SK-N-SH (cell line): ENCODE measurements around the gene MAP3K8. TPM values are rescaled to one million over a fixed set of nuclear protein-coding genes. Genes with fewer than 3 reads are reported as not detected.

Experiments used
- CTCF ChIA-PET: fragments of 300-600, 350-600 bp; formaldehyde crosslinking; extraction: SDS; loops from one replicate; lab custom pipeline; 2021; lab: Yijun Ruan, JAX
- POLR2A ChIA-PET: fragments of 350-600 bp; sonication (Branson Sonifier 250); formaldehyde crosslinking; extraction: SDS; loops from one replicate; lab custom pipeline; 2020; ENCODE audit warnings: antibody characterized with exemption, inconsistent platforms; lab: Yijun Ruan, JAX
- DNase-seq: peaks from one replicate; pipeline ENCODE4 v3.0.0; 2012
- H2AFZ ChIP-seq: fragments of 200-600 bp; sonication (generic); 2 replicates; pipeline ENCODE4 v1.8.1; 2016; ENCODE audit warnings: antibody characterized with exemption, mild to moderate bottlenecking, low read depth
- H3F3A ChIP-seq: fragments of 200-600 bp; sonication (generic); replicated peaks from 2 replicates; pipeline ENCODE3; 2016; ENCODE audit warnings: antibody characterized with exemption, mild to moderate bottlenecking; ENCODE audit not compliant: insufficient read depth
- H3K27ac ChIP-seq, 2 experiments: fragments of 200-500 bp in 1 of 2; fragments of 200-600 bp in 1 of 2; sonication (Bioruptor generic) in 1 of 2; sonication (generic), shearing (Covaris generic) in 1 of 2; 2 replicates each; pipeline versions ENCODE4 v1.5.1 to v1.6.1; 2014 to 2016; ENCODE audit warnings: low read depth in 2 of 2, inconsistent platforms in 1 of 2, low read length in 1 of 2, mild to moderate bottlenecking in 1 of 2, mixed read lengths in 1 of 2
- H3K27me3 ChIP-seq: fragments of 200-600 bp; sonication (generic), shearing (Covaris generic); 2 replicates; pipeline ENCODE4 v1.6.1; 2016; ENCODE audit warnings: mixed run types; ENCODE audit not compliant: insufficient read depth
- H3K36me3 ChIP-seq, 2 experiments: fragments of 200-500 bp in 1 of 2; fragments of 200-600 bp in 1 of 2; sonication (Bioruptor generic) in 1 of 2; sonication (generic) in 1 of 2; replicated peaks in 1 of 2; 2 replicates each; pipeline versions ENCODE3 to v1.5.1; 2014 to 2016; ENCODE audit warnings: low read length in 1 of 2, mild to moderate bottlenecking in 1 of 2; ENCODE audit not compliant: insufficient read depth in 2 of 2, control insufficient read depth in 1 of 2
- H3K4me1 ChIP-seq, 2 experiments: fragments of 200-500 bp in 1 of 2; fragments of 200-600 bp in 1 of 2; sonication (Bioruptor generic) in 1 of 2; sonication (generic), shearing (Covaris generic) in 1 of 2; 2 replicates each; pipeline versions ENCODE4 v1.5.1 to v1.6.1; 2014 to 2016; ENCODE audit warnings: low read depth in 1 of 2, low read length in 1 of 2, mixed run types in 1 of 2; ENCODE audit not compliant: insufficient read depth in 2 of 2, control insufficient read depth in 1 of 2
- H3K4me2 ChIP-seq: fragments of 200-600 bp; sonication (generic), shearing (Covaris generic); 2 replicates; pipeline ENCODE4 v1.6.1; 2017; ENCODE audit warnings: mixed run types
- H3K4me3 ChIP-seq, 2 experiments: fragments of 200-500 bp in 1 of 2; fragments of 200-600 bp in 1 of 2; sonication (Bioruptor generic) in 1 of 2; sonication (generic), shearing (Covaris generic) in 1 of 2; 2 replicates each; pipeline versions ENCODE4 v1.5.1 to v1.8.1; 2014 to 2016; ENCODE audit warnings: low read depth in 2 of 2, inconsistent platforms in 1 of 2, low read length in 1 of 2, mild to moderate bottlenecking in 1 of 2, mixed read lengths in 1 of 2, moderate library complexity in 1 of 2
- H3K79me2 ChIP-seq: fragments of 200-600 bp; sonication (generic); 2 replicates; pipeline ENCODE4 v1.8.1; 2017; ENCODE audit warnings: mild to moderate bottlenecking; ENCODE audit not compliant: insufficient read depth
- H3K9ac ChIP-seq: fragments of 200-600 bp; sonication (generic); 2 replicates; pipeline ENCODE4 v1.6.1; 2017; ENCODE audit warnings: mixed run types
- H3K9me2 ChIP-seq: fragments of 200-600 bp; sonication (generic); 2 replicates; pipeline ENCODE4 v1.6.1; 2017; ENCODE audit warnings: mixed run types
- H3K9me3 ChIP-seq: fragments of 200-600 bp; sonication (generic); 2 replicates; pipeline ENCODE4 v1.6.1; 2017; ENCODE audit warnings: mixed run types, mild to moderate bottlenecking, moderate library complexity
- H4K20me1 ChIP-seq: fragments of 200-600 bp; sonication (generic); 2 replicates; pipeline ENCODE4 v1.6.1; 2017; ENCODE audit warnings: mild to moderate bottlenecking, mixed run types; ENCODE audit not compliant: insufficient read depth
- CHD2 ChIP-seq: fragments of 150-350 bp; IDR thresholded peaks from 2 replicates; pipeline ENCODE4 v1.6.1; 2018; ENCODE audit warnings: low read length; ENCODE audit not compliant: partially characterized antibody
- ELF1 ChIP-seq: IDR thresholded peaks from 2 replicates; pipeline ENCODE4 v1.4.0; 2012
- EZH2phosphoT487 ChIP-seq: fragments of 200-600 bp; sonication (generic); IDR thresholded peaks from 2 replicates; pipeline ENCODE4 v1.6.1; 2017; ENCODE audit warnings: low read depth, mixed run types, mild to moderate bottlenecking, antibody characterized with exemption, moderate library complexity, borderline replicate concordance
- FOSL2 ChIP-seq: IDR thresholded peaks from 2 replicates; pipeline ENCODE4 v1.4.0; 2012; ENCODE audit warnings: low read depth, mild to moderate bottlenecking, moderate library complexity, borderline replicate concordance
- FOXJ3 ChIP-seq: sonication (generic); formaldehyde crosslinking; IDR thresholded peaks from 2 replicates; pipeline ENCODE4 v1.5.1; 2020; ENCODE audit warnings: mild to moderate bottlenecking, missing genetic modification reagents
- GABPA ChIP-seq: IDR thresholded peaks from 2 replicates; pipeline ENCODE4 v1.4.0; 2012; ENCODE audit warnings: low read depth, mild to moderate bottlenecking
- IRF3 ChIP-seq: fragments of 150-350 bp; IDR thresholded peaks from 2 replicates; pipeline ENCODE4 v1.6.1; 2016; ENCODE audit warnings: mild to moderate bottlenecking, low read depth, low read length
- JUND ChIP-seq: IDR thresholded peaks from 2 replicates; pipeline ENCODE4 v1.4.0; 2012
- MAX ChIP-seq: IDR thresholded peaks from 2 replicates; pipeline ENCODE4 v1.4.0; 2012; ENCODE audit warnings: low read depth
- POLR2AphosphoS5 ChIP-seq: IDR thresholded peaks from 2 replicates; pipeline ENCODE4 v1.6.1; 2012; ENCODE audit warnings: low read depth, low read length
- RAD21 ChIP-seq: IDR thresholded peaks from 2 replicates; pipeline ENCODE4 v1.6.1; 2012; ENCODE audit warnings: mild to moderate bottlenecking, low read length
- RCOR1 ChIP-seq: fragments of 150-350 bp; IDR thresholded peaks from 2 replicates; pipeline ENCODE4 v1.6.1; 2017; ENCODE audit warnings: antibody characterized with exemption, low read length
- RFX5 ChIP-seq: IDR thresholded peaks from 2 replicates; pipeline ENCODE4 v1.6.1; 2012; ENCODE audit warnings: mild to moderate bottlenecking, improper control_type of control experiment, low read length
- RXRA ChIP-seq: IDR thresholded peaks from 2 replicates; pipeline ENCODE4 v1.4.0; 2012; ENCODE audit warnings: low read depth, mild to moderate bottlenecking, borderline replicate concordance
- SIN3A ChIP-seq: IDR thresholded peaks from 2 replicates; pipeline ENCODE4 v1.6.1; 2012; ENCODE audit warnings: low read depth, mild to moderate bottlenecking, low read length, moderate library complexity, borderline replicate concordance
- SMC3 ChIP-seq: IDR thresholded peaks from 2 replicates; pipeline ENCODE4 v1.6.1; 2012; ENCODE audit warnings: low read depth, low read length, improper control_type of control experiment
- USF1 ChIP-seq: IDR thresholded peaks from 2 replicates; pipeline ENCODE4 v1.4.0; 2012; ENCODE audit warnings: low read depth, borderline replicate concordance
- WGBS: methylation state at CpG from one replicate; pipeline ENCODE4 v1.1.6; 2017; ENCODE audit warnings: low lambda C conversion rate; 5-methylcytosine and 5-hydroxymethylcytosine counted together
- polyA plus RNA-seq, 3 experiments: library from polyadenylated mRNA; depleted of rRNA; stranded (reverse); fragments of >200 nt; gene quantifications; 2 replicates each; pipeline ENCODE4 v1.2.3, GENCODE V29; 2012

MAP3K8 gene
- polyA plus RNA-seq, 1 of the 3 experiments (the other 2 are of a cell fraction): 3.7 TPM

- TF ChIP-seq FOSL2: no peak
- TF ChIP-seq JUND: no peak
- TF ChIP-seq RFX5: no peak
- TF ChIP-seq SMC3: no peak
- no peak for TF ChIP-seq RAD21
- TF ChIP-seq POLR2AphosphoS5: no peak
- no peak for TF ChIP-seq ELF1
- TF ChIP-seq SIN3A: no peak
- TF ChIP-seq CHD2: no peak
- Histone ChIP-seq H3K79me2 (no peaks in the 10 kb centered on the region), H3F3A (no peaks in the 10 kb centered on the region), H3K4me3 (no peak overlapping the region), H3K36me3 (no peaks in the 10 kb centered on the region), H3K27me3 (no peaks in the 10 kb centered on the region), H3K9ac (no peak overlapping the region), H3K4me1 (no peaks in the 10 kb centered on the region), H4K20me1 (no peaks in the 10 kb centered on the region), H3K4me2 (no peak overlapping the region), H3K9me3 (no peaks in the 10 kb centered on the region), H2AFZ (no peak overlapping the region), H3K9me2 (no peaks in the 10 kb centered on the region), H3K27ac (no peak overlapping the region)
- 94% methylated on average over 1 of the region's 1 CpG for WGBS
- DNase-seq: no peak
- ChIA-PET POLR2A (no interaction called here), CTCF (interaction anchor here (0.6 to 4.8 kb wide), 6 partner anchors 17 to 225 kb away, joined by 3 to 45 read pairs (median 4); no protein-coding TSS in a partner anchor)
These were observed 22.7 kb upstream of the MAP3K8 start for GRCh38 chr10:30411263-30411662.

GRCh38 chr10:30412901-30413300, 21.1 kb upstream of the MAP3K8 start:
- Histone ChIP-seq H3F3A (no peaks in the 10 kb centered on the region), H3K9me2 (no peaks in the 10 kb centered on the region), H3K9me3 (no peaks in the 10 kb centered on the region), H3K36me3 (no peaks in the 10 kb centered on the region), H3K27me3 (no peaks in the 10 kb centered on the region), H3K4me3 (no peak overlapping the region), H3K27ac (no peak overlapping the region), H4K20me1 (no peaks in the 10 kb centered on the region), H3K79me2 (no peaks in the 10 kb centered on the region), H3K4me1 (no peaks in the 10 kb centered on the region), H3K4me2 (no peak overlapping the region), H2AFZ (no peak overlapping the region), H3K9ac (no peak overlapping the region)
- DNase-seq: no peak
- POLR2A ChIA-PET: no interaction called here
- CTCF ChIA-PET: interaction anchor here (0.6 to 4.8 kb wide), 9 partner anchors 9 to 415 kb away, joined by 3 to 45 read pairs (median 7); no protein-coding TSS in a partner anchor
- TF ChIP-seq RXRA (no peak), GABPA (no peak)

- WGBS: 38% methylated on average over 3 of the region's 3 CpGs
- TF ChIP-seq EZH2phosphoT487 (no peak), SMC3 (peak; percentile 87), RCOR1 (no peak), FOXJ3 (no peak), MAX (peak; percentile 74; the same call in 1 of the 2 replicates), IRF3 (no peak), RFX5 (no peak), FOSL2 (no peak), USF1 (no peak), RAD21 (peak; percentile 78)
These were observed 19.9 kb upstream of the MAP3K8 start for GRCh38 chr10:30413996-30414576.

More at GRCh38 chr10:30413996-30414576, 19.9 kb upstream of the MAP3K8 start:
- H3K4me3 ChIP-seq: no peak overlapping the region
- CTCF ChIA-PET: interaction anchor here (0.5 to 4.8 kb wide), 27 partner anchors 9 to 416 kb away, joined by 3 to 45 read pairs (median 4); no protein-coding TSS in a partner anchor
- no peaks in the 10 kb centered on the region for H3F3A ChIP-seq
- no peak overlapping the region for H3K9ac ChIP-seq
- no peaks in the 10 kb centered on the region for H4K20me1 ChIP-seq
- POLR2A ChIA-PET: no interaction called here
- no peaks in the 10 kb centered on the region for H3K79me2 ChIP-seq
- no peaks in the 10 kb centered on the region for H3K9me3 ChIP-seq
- H3K36me3 ChIP-seq: no peaks in the 10 kb centered on the region
- H3K4me2 ChIP-seq: no peak overlapping the region
- DNase-seq: peak; percentile 64
- H2AFZ ChIP-seq: no peak overlapping the region
- no peak overlapping the region for H3K27ac ChIP-seq
- no peaks in the 10 kb centered on the region for H3K4me1 ChIP-seq
- no peaks in the 10 kb centered on the region for H3K27me3 ChIP-seq
- no peaks in the 10 kb centered on the region for H3K9me2 ChIP-seq
